ENCODE data around the gene AGTPBP1.

The AGTPBP1 gene

GRCh38 chr9:85743275-85744128, 1.7 kb upstream of the AGTPBP1 start:
- peak; percentile 75 for DNase-seq (ENCODE audit: low read depth)
- no peak for TF ChIP-seq CTCF (IDR thresholded peaks at IDR 0.05; ENCODE audit: low read length, missing control alignments)
- H3K4me3 ChIP-seq (replicated peaks; ENCODE audit: low read depth, low read length), result no peak overlapping the region

GRCh38 chr9:85742597-85742936, 813 bp upstream of the AGTPBP1 start:
- peak overlapping the region; percentile 77 for H3K4me3 ChIP-seq (replicated peaks; ENCODE audit: low read depth, low read length)
- peak; percentile 74 for DNase-seq (ENCODE audit: low read depth)
- TF ChIP-seq CTCF (IDR thresholded peaks at IDR 0.05; ENCODE audit: low read length, missing control alignments), result no peak

GRCh38 chr9:85741095-85741874, 469 bp downstream of the AGTPBP1 start:
- TF ChIP-seq CTCF (IDR thresholded peaks at IDR 0.05; ENCODE audit: low read length, missing control alignments), result no peak
- peak overlapping the region; percentile 88 for H3K4me3 ChIP-seq (replicated peaks; ENCODE audit: low read depth, low read length)
- peak; percentile 30 for DNase-seq (ENCODE audit: low read depth)

GRCh38 chr9:85740787-85741094, 1.0 kb downstream of the AGTPBP1 start:
- peak overlapping the region; percentile 88 for H3K4me3 ChIP-seq (replicated peaks; ENCODE audit: low read depth, low read length)
- peak; percentile 33 for DNase-seq (ENCODE audit: low read depth)
- no peak for TF ChIP-seq CTCF (IDR thresholded peaks at IDR 0.05; ENCODE audit: low read length, missing control alignments)

- no peak overlapping the region for H3K4me3 ChIP-seq (replicated peaks; ENCODE audit: low read depth, low read length)
- no peak for DNase-seq (ENCODE audit: low read depth)
- TF ChIP-seq CTCF (IDR thresholded peaks at IDR 0.05; ENCODE audit: low read length, missing control alignments), result no peak
These were observed 3.2 kb downstream of the AGTPBP1 start for GRCh38 chr9:85738509-85738908.

GRCh38 chr9:85737671-85738070, 4.1 kb downstream of the AGTPBP1 start:
- no peak for TF ChIP-seq CTCF (IDR thresholded peaks at IDR 0.05; ENCODE audit: low read length, missing control alignments)
- no peak overlapping the region for H3K4me3 ChIP-seq (replicated peaks; ENCODE audit: low read depth, low read length)
- DNase-seq (ENCODE audit: low read depth), result no peak

Data from fibroblast of pulmonary artery (primary cell).